Mesenchymal stem cell (in vitro differentiated cells and primary cell): ENCODE data around the gene PAGR1.

Experiments
- DNase-seq: peaks from one replicate; pipeline ENCODE4 v3.0.0-alpha.2; 2013
- H2AFZ ChIP-seq: one replicate; pipeline ENCODE4 v1.6.1; 2013; ENCODE audit warnings: low read depth, mild to moderate bottlenecking, control low read depth, inconsistent platforms, low read length, moderate library complexity
- H2AK5ac ChIP-seq: 2 replicates; pipeline ENCODE4 v1.6.1; 2013; ENCODE audit warnings: low read length, moderate library complexity, mild to moderate bottlenecking, inconsistent platforms; ENCODE audit not compliant: severe bottlenecking
- H2BK120ac ChIP-seq: one replicate; pipeline ENCODE4 v1.6.1; 2013; ENCODE audit warnings: low read depth, mild to moderate bottlenecking, inconsistent platforms, low read length, moderate library complexity
- H2BK12ac ChIP-seq, 2 experiments: one replicate each; pipeline ENCODE4 v1.6.1; 2013; ENCODE audit warnings: inconsistent platforms in 2 of 2, low read length in 2 of 2, mild to moderate bottlenecking in 2 of 2, moderate library complexity in 2 of 2, control low read depth in 1 of 2
- H2BK15ac ChIP-seq: one replicate; pipeline ENCODE4 v1.6.1; 2013; ENCODE audit warnings: mild to moderate bottlenecking, low read depth, inconsistent platforms; ENCODE audit not compliant: poor library complexity, severe bottlenecking
- H2BK5ac ChIP-seq: 2 replicates; pipeline ENCODE4 v1.6.1; 2013; ENCODE audit warnings: low read depth, mild to moderate bottlenecking, low read length, control low read depth, inconsistent platforms; ENCODE audit not compliant: poor library complexity, severe bottlenecking
- H3K14ac ChIP-seq, 2 experiments: one replicate each; pipeline ENCODE4 v1.6.1; 2013; ENCODE audit warnings: inconsistent platforms in 2 of 2, low read length in 2 of 2, control low read depth in 1 of 2, mild to moderate bottlenecking in 1 of 2, moderate library complexity in 1 of 2
- H3K18ac ChIP-seq, 2 experiments: one replicate each; pipeline ENCODE4 v1.6.1; 2013; ENCODE audit warnings: inconsistent platforms in 2 of 2, low read length in 2 of 2, control low read depth in 1 of 2, low read depth in 1 of 2, mild to moderate bottlenecking in 1 of 2
- H3K23ac ChIP-seq, 2 experiments: one replicate each; pipeline ENCODE4 v1.6.1; 2013; ENCODE audit warnings: inconsistent platforms in 2 of 2, low read length in 2 of 2, mild to moderate bottlenecking in 2 of 2, moderate library complexity in 2 of 2, control low read depth in 1 of 2
- H3K27ac ChIP-seq: 2 replicates; pipeline ENCODE4 v1.5.1; 2013; ENCODE audit warnings: mild to moderate bottlenecking, moderate library complexity, low read length, control low read depth, inconsistent platforms; ENCODE audit not compliant: poor library complexity, severe bottlenecking
- H3K27me3 ChIP-seq, 2 experiments: 2 replicates each; pipeline versions ENCODE4 v1.6.1 to v1.7.0; 2013; ENCODE audit warnings: low read length in 2 of 2, mild to moderate bottlenecking in 2 of 2, moderate library complexity in 2 of 2, control low read depth in 1 of 2, inconsistent platforms in 1 of 2; ENCODE audit not compliant: control insufficient read depth in 1 of 2, insufficient read depth in 1 of 2
- H3K36me3 ChIP-seq, 2 experiments: 2 replicates each; pipeline versions ENCODE4 v1.6.1 to v1.7.0; 2013; ENCODE audit warnings: low read length in 2 of 2, control low read depth in 1 of 2, inconsistent platforms in 1 of 2, low read depth in 1 of 2, mild to moderate bottlenecking in 1 of 2; ENCODE audit not compliant: insufficient read depth in 2 of 2, control insufficient read depth in 1 of 2
- H3K4ac ChIP-seq, 2 experiments: one replicate each; pipeline ENCODE4 v1.6.1; 2013; ENCODE audit warnings: inconsistent platforms in 2 of 2, low read length in 2 of 2, mild to moderate bottlenecking in 2 of 2, moderate library complexity in 2 of 2, control low read depth in 1 of 2, low read depth in 1 of 2
- H3K4me1 ChIP-seq: 2 replicates; pipeline ENCODE4 v1.6.1; 2013; ENCODE audit warnings: low read depth, low read length, control low read depth; ENCODE audit not compliant: control insufficient read depth, insufficient read depth
- H3K4me2 ChIP-seq: 2 replicates; pipeline ENCODE4 v1.6.1; 2013; ENCODE audit warnings: low read length, mild to moderate bottlenecking, inconsistent platforms; ENCODE audit not compliant: poor library complexity, severe bottlenecking
- H3K4me3 ChIP-seq, 2 experiments: 2 replicates each; pipeline versions ENCODE4 v1.5.1 to v1.7.0; 2013; ENCODE audit warnings: low read length in 2 of 2, mild to moderate bottlenecking in 2 of 2, control low read depth in 1 of 2, low read depth in 1 of 2; ENCODE audit not compliant: insufficient read depth in 1 of 2
- H3K79me1 ChIP-seq: replicated peaks from 2 replicates; pipeline ENCODE4 v1.6.1; 2013; ENCODE audit warnings: mild to moderate bottlenecking, control low read depth, low read length, inconsistent platforms; ENCODE audit not compliant: poor library complexity, severe bottlenecking
- H3K9ac ChIP-seq: 2 replicates; pipeline ENCODE4 v1.7.0; 2013; ENCODE audit warnings: mild to moderate bottlenecking, low read length, moderate library complexity
- H3K9me3 ChIP-seq: 2 replicates; pipeline ENCODE4 v1.7.0; 2013; ENCODE audit warnings: mild to moderate bottlenecking, low read length; ENCODE audit not compliant: control insufficient read depth
- H4K8ac ChIP-seq: one replicate; pipeline ENCODE4 v1.6.1; 2013; ENCODE audit warnings: inconsistent platforms, mild to moderate bottlenecking, low read length, moderate library complexity
- H4K91ac ChIP-seq: one replicate; pipeline ENCODE4 v1.6.1; 2013; ENCODE audit warnings: mild to moderate bottlenecking, low read length, inconsistent platforms
- WGBS: methylation state at CpG from one replicate; pipeline ENCODE4 v1.1.7; 2013; ENCODE audit warnings: mixed read lengths; 5-methylcytosine and 5-hydroxymethylcytosine counted together

PAGR1 gene

GRCh38 chr16:29836623-29837022 is 20.7 kb downstream of the PAGR1 start:
- H3K9me3 ChIP-seq, result no peaks in the 10 kb centered on the region
- no peak overlapping the region for H2BK120ac ChIP-seq
- H3K4ac ChIP-seq, result peak overlapping the region in 1 of 2 experiments; percentile 10
- H3K4me2 ChIP-seq, result no peak overlapping the region
- 89% methylated on average over 15 of the region's 15 CpGs for WGBS
- no peak overlapping the region for H3K4me3 ChIP-seq
- H3K9ac ChIP-seq, result no peak overlapping the region
- H3K27me3 ChIP-seq, result no peaks in the 10 kb centered on the region
- no peak overlapping the region for H3K18ac ChIP-seq
- H2AFZ ChIP-seq, result no peak overlapping the region
- no peak overlapping the region for H4K91ac ChIP-seq
- H3K14ac ChIP-seq, result no peak overlapping the region
- no peak overlapping the region for H2BK15ac ChIP-seq
- no peak overlapping the region for H2AK5ac ChIP-seq
- H3K79me1 ChIP-seq, result peaks cover 39% of the 10 kb centered on the region
- H3K23ac ChIP-seq, result no peak overlapping the region
- H2BK5ac ChIP-seq, result no peak overlapping the region
- DNase-seq, result no peak
- H2BK12ac ChIP-seq, result no peak overlapping the region
- peaks cover 82 to 95% of the 10 kb centered on the region in 2 experiments for H3K36me3 ChIP-seq
- H3K4me1 ChIP-seq, result peaks cover 2% of the 10 kb centered on the region
- H4K8ac ChIP-seq, result peak overlapping the region; percentile 24
- H3K27ac ChIP-seq, result no peak overlapping the region

DNA sequence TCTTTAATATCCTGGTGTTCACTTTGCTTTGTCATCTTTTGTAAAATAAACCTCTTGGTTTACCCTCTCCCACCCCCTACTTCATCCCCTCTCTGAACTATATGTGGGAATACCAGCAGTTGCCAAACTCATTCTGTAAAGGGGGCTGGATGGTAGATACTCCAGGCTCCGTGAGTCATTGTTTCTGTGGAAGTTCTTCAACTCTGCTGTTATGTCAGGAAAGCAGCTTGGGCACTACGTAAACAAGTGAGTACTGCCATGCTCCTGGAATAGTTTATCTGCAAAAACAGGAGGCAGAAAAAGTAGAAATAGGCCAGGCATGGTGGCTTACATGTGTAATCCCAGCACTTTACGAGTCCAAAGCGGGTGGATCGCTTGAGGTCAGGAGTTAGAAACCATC is 21.9 kb downstream of the PAGR1 start:
- Histone ChIP-seq H2BK120ac (no peak overlapping the region), H3K27me3 (no peaks in the 10 kb centered on the region), H2AK5ac (no peak overlapping the region), H3K4me1 (peaks cover 3% of the 10 kb centered on the region), H3K18ac (no peak overlapping the region), H2BK5ac (peak overlapping the region; percentile 12), H3K14ac (no peak overlapping the region), H3K4me3 (no peak overlapping the region), H3K79me1 (peaks cover 44% of the 10 kb centered on the region), H3K4ac (no peak overlapping the region), H2AFZ (no peak overlapping the region), H3K4me2 (no peak overlapping the region), H3K23ac (no peak overlapping the region), H2BK12ac (no peak overlapping the region), H4K8ac (no peak overlapping the region), H4K91ac (no peak overlapping the region), H3K9me3 (no peaks in the 10 kb centered on the region), H3K27ac (no peak overlapping the region), H3K9ac (no peak overlapping the region), H2BK15ac (no peak overlapping the region), H3K36me3 (peaks cover 86 to 96% of the 10 kb centered on the region in 2 experiments)
- DNase-seq, result peak; percentile 54
- WGBS, result 78% methylated on average over 5 of the region's 5 CpGs

- Histone ChIP-seq H3K9ac (no peak overlapping the region), H3K79me1 (peaks cover 38% of the 10 kb centered on the region), H3K27ac (no peak overlapping the region), H2BK12ac (peak overlapping the region in 1 of 2 experiments; percentile 2), H3K27me3 (no peaks in the 10 kb centered on the region), H2BK5ac (no peak overlapping the region), H4K91ac (no peak overlapping the region), H2BK15ac (no peak overlapping the region), H3K36me3 (peaks cover 86 to 94% of the 10 kb centered on the region in 2 experiments), H3K4ac (no peak overlapping the region), H3K4me3 (no peak overlapping the region), H2BK120ac (no peak overlapping the region), H3K14ac (no peak overlapping the region), H2AFZ (no peak overlapping the region), H2AK5ac (no peak overlapping the region), H3K4me1 (peaks cover 3% of the 10 kb centered on the region), H3K18ac (no peak overlapping the region), H3K4me2 (no peak overlapping the region), H3K9me3 (no peaks in the 10 kb centered on the region), H3K23ac (no peak overlapping the region), H4K8ac (no peak overlapping the region)
- DNase-seq, result no peak
- WGBS, result 90% methylated on average over 6 of the region's 6 CpGs
Measured at GRCh38 chr16:29839822-29840221, 23.9 kb downstream of the PAGR1 start.

- Histone ChIP-seq H3K27ac (no peak overlapping the region), H2BK12ac (peak overlapping the region in 1 of 2 experiments; percentile 2), H3K9ac (no peak overlapping the region), H3K27me3 (no peaks in the 10 kb centered on the region), H4K8ac (no peak overlapping the region), H3K4me2 (no peak overlapping the region), H2AFZ (no peak overlapping the region), H3K36me3 (peaks cover 87 to 94% of the 10 kb centered on the region in 2 experiments), H3K4me1 (peaks cover 3% of the 10 kb centered on the region), H3K79me1 (peaks cover 39% of the 10 kb centered on the region), H3K14ac (no peak overlapping the region), H4K91ac (no peak overlapping the region), H2BK5ac (no peak overlapping the region), H3K4ac (no peak overlapping the region), H3K9me3 (no peaks in the 10 kb centered on the region), H2AK5ac (no peak overlapping the region), H3K18ac (no peak overlapping the region), H3K23ac (no peak overlapping the region), H2BK120ac (no peak overlapping the region), H2BK15ac (no peak overlapping the region), H3K4me3 (no peak overlapping the region)
- DNase-seq, result no peak
- 91% methylated on average over 10 of the region's 10 CpGs for WGBS
Measured at GRCh38 chr16:29840240-29840639, 24.3 kb downstream of the PAGR1 start.
